Ovary (tissue), 9 donors: ENCODE results near the gene FHOD1. TPM values are rescaled to one million over a fixed set of nuclear protein-coding genes. Genes with fewer than 3 reads are reported as not detected.

Source experiments
- DNase-seq, 5 donors: peaks; one replicate each; pipeline ENCODE4 v3.0.0-alpha.2; 2019 to 2020
- H3K27ac ChIP-seq, 2 donors: fragments of 200-600 bp; one replicate each; pipeline versions ENCODE4 v1.5.1 to v1.8.0; 2019 to 2022
- H3K27me3 ChIP-seq: fragments of 200-600 bp; one replicate; pipeline ENCODE4 v1.8.0; 2022
- H3K36me3 ChIP-seq: fragments of 200-600 bp; sonication (generic); one replicate; pipeline ENCODE4 v1.5.1; 2019
- H3K4me1 ChIP-seq: one replicate; pipeline ENCODE4 v1.8.1; 2013; ENCODE audit warnings: mild to moderate bottlenecking, moderate library complexity; ENCODE audit not compliant: insufficient read depth
- H3K4me3 ChIP-seq: fragments of 200-600 bp; sonication (generic); one replicate; pipeline ENCODE4 v1.5.1; 2017
- H3K9me3 ChIP-seq, 2 donors: fragments of 200-600 bp in 1 of 2; sonication (generic) in 1 of 2; one replicate each; pipeline versions ENCODE4 v1.5.1 to v1.8.1; 2013 to 2019; ENCODE audit warnings: mild to moderate bottlenecking in 1 of 2, moderate library complexity in 1 of 2
- CTCF ChIP-seq, 3 donors: fragments of 450-650 bp in 2 of 3; fragments of 200-600 bp in 1 of 3; IDR thresholded peaks; one replicate each; pipeline versions ENCODE4 v1.5.1 to v1.8.0; 2016 to 2022; ENCODE audit warnings: antibody characterized with exemption in 3 of 3, mild to moderate bottlenecking in 1 of 3
- EP300 ChIP-seq: sonication (generic); formaldehyde crosslinking; IDR thresholded peaks from one replicate; pipeline ENCODE4 v1.6.1; 2017; ENCODE audit warnings: antibody characterized with exemption
- POLR2A ChIP-seq: fragments of 450-650 bp; IDR thresholded peaks from one replicate; pipeline ENCODE4 v1.6.1; 2017; ENCODE audit warnings: antibody characterized with exemption, mild to moderate bottlenecking, moderate library complexity
- WGBS, 3 donors: extraction: QIAGEN DNeasy Blood & Tissue Kit in 1 of 3; methylation state at CpG; one replicate each; pipeline versions ENCODE4 v1.1.5 to v1.1.7; 2013 to 2017; 5-methylcytosine and 5-hydroxymethylcytosine counted together
- intact Hi-C, 4 donors: fragments of 100-400 bp; cut with DNase I; formaldehyde crosslinking; loops; one replicate each; pipeline versions ENCODE4 v1.11.0 to v1.15.1; 2022 to 2023
- polyA plus RNA-seq, 2 donors: library from polyadenylated mRNA; stranded (reverse); fragments of 200-250 nt in 1 of 2; fragments of 350-450 nt in 1 of 2; fragmentation: Illumina TruSeq in 1 of 2; extraction: RNeasy Lipid Tissue Mini Kit (QIAGEN cat#74804) in 1 of 2; gene quantifications; one replicate each; pipeline ENCODE4 v1.2.3, GENCODE V29; 2013 to 2014
- total RNA-seq, 7 donors: library from RNA; depleted of rRNA in 2 of 7; stranded (reverse); fragments of >200 nt in 2 of 7; fragmentation: NEBNext Ultra II Directional in 3 of 7; extraction: Animal tissue kit (Norgen Biotek cat#: 25700) in 3 of 7; gene quantifications; one replicate each; pipeline versions ENCODE4 v1.1.0 to v1.2.4, GENCODE V29; 2016 to 2023
- donor health status: DM: no; HTN: no; CAD: no; lungs with moderate emphysema.
- donor health status: DM: no; HTN: no; CAD: no.
- donor health status: Bipolar disorder and iron deficiency.
- donor health status: DM: yes; HTN: yes; CAD: no.
- donor health status: DM: no; HTN: no; CAD: no.
- donor health status: DM: yes; HTN: yes; CAD: no.

FHOD1 gene
- total and polyA plus RNA-seq, 9 donors, result 16.0 to 84.2 (median 36.9) TPM

- Histone ChIP-seq H3K4me1 (no peaks in the 10 kb centered on the region), H3K4me3 (no peak overlapping the region), H3K9me3 (no peaks in the 10 kb centered on the region), H3K27me3 (no peaks in the 10 kb centered on the region), H3K36me3 (no peaks in the 10 kb centered on the region), H3K27ac (no peak overlapping the region)
- intact Hi-C loops, result no loop called here
- TF ChIP-seq POLR2A, result no peak
- no peak for TF ChIP-seq EP300
- no peak for TF ChIP-seq CTCF (IDR thresholded peaks at IDR 0.05)
- 85 to 90% (median 85%) methylated on average over 3 of the region's 3 CpGs for WGBS, 3 donors
- DNase-seq, result no peak
Measured at GRCh38 chr16:67263201-67263600, 15.9 kb upstream of the FHOD1 start.

GRCh38 chr16:67260426-67261063 lies 13.3 kb upstream of the FHOD1 start:
- intact Hi-C loops, result no loop called here
- peak in 1 of 5 donors; percentile 9 for DNase-seq
- Histone ChIP-seq H3K4me1 (no peaks in the 10 kb centered on the region), H3K36me3 (no peaks in the 10 kb centered on the region), H3K27ac (no peak overlapping the region), H3K9me3 (no peaks in the 10 kb centered on the region), H3K27me3 (no peaks in the 10 kb centered on the region), H3K4me3 (no peak overlapping the region)
- WGBS, 3 donors, result 84 to 94% (median 90%) methylated on average over 4 of the region's 4 CpGs
- TF ChIP-seq EP300, result no peak
- TF ChIP-seq POLR2A, result no peak
- no peak for TF ChIP-seq CTCF (IDR thresholded peaks at IDR 0.05)

- H3K36me3 ChIP-seq, result no peaks in the 10 kb centered on the region
- no peaks in the 10 kb centered on the region for H3K4me1 ChIP-seq
- TF ChIP-seq EP300 (no peak), POLR2A (no peak), CTCF (IDR thresholded peaks at IDR 0.05) (no peak)
- H3K27me3 ChIP-seq, result no peaks in the 10 kb centered on the region
- DNase-seq, result peak in 1 of 5 donors; percentile 10
- no peak overlapping the region for H3K27ac ChIP-seq
- no peaks in the 10 kb centered on the region for H3K9me3 ChIP-seq
- intact Hi-C loops, result loop anchor here in 1 of 4 donors (10.0 kb wide), 1 partner anchor 155 kb away; the partner anchor contains the start of gene ZDHHC1
- WGBS, 3 donors, result 88 to 91% (median 89%) methylated on average over 12 of the region's 12 CpGs
- no peak overlapping the region for H3K4me3 ChIP-seq
Measured at GRCh38 chr16:67259705-67260104, 12.4 kb upstream of the FHOD1 start.

GRCh38 chr16:67258161-67258835 lies 11.0 kb upstream of the FHOD1 start:
- no peak overlapping the region for H3K4me3 ChIP-seq
- DNase-seq, result peak in 2 of 5 donors; percentile 11 to 40
- TF ChIP-seq POLR2A (no peak), CTCF (IDR thresholded peaks at IDR 0.05) (no peak), EP300 (no peak)
- H3K4me1 ChIP-seq, result no peaks in the 10 kb centered on the region
- H3K9me3 ChIP-seq, result no peaks in the 10 kb centered on the region
- H3K27me3 ChIP-seq, result no peaks in the 10 kb centered on the region
- H3K27ac ChIP-seq, result no peak overlapping the region
- 31 to 60% (median 51%) methylated on average over 11 of the region's 11 CpGs for WGBS, 3 donors
- no peaks in the 10 kb centered on the region for H3K36me3 ChIP-seq
- intact Hi-C loops, result loop anchor here in 1 of 4 donors (10.0 kb wide), 1 partner anchor 157 kb away; the partner anchor contains the start of gene ZDHHC1
